ENCODE results near the gene PLS3. TPM values are rescaled to one million over a fixed set of nuclear protein-coding genes. Genes with fewer than 3 reads are reported as not detected.

PLS3 gene
- total RNA-seq, 1 donor from 2014 or later = 212 TPM

- H3K4me1 ChIP-seq = no peaks in the 10 kb centered on the region
- no peak for TF ChIP-seq CTCF (IDR thresholded peaks at IDR 0.05)
- H3K9me3 ChIP-seq = no peaks in the 10 kb centered on the region
- H3K27ac ChIP-seq = no peak overlapping the region
- ATAC-seq = no peak
- no peak for DNase-seq
- no peaks in the 10 kb centered on the region for H3K36me3 ChIP-seq
- intact Hi-C loops (cut with DNase I) = no loop called here
- no peaks in the 10 kb centered on the region for H3K27me3 ChIP-seq
- H3K4me3 ChIP-seq = no peak overlapping the region
Observed at GRCh38 chrX:115598556-115598955, 37.6 kb downstream of the PLS3 start.

GRCh38 chrX:115602308-115602707, 41.3 kb downstream of the PLS3 start:
- Histone ChIP-seq H3K4me3 (no peak overlapping the region), H3K9me3 (no peaks in the 10 kb centered on the region), H3K36me3 (no peaks in the 10 kb centered on the region), H3K27me3 (no peaks in the 10 kb centered on the region), H3K27ac (no peak overlapping the region), H3K4me1 (no peaks in the 10 kb centered on the region)
- no peak for DNase-seq
- no peak for TF ChIP-seq CTCF (IDR thresholded peaks at IDR 0.05)
- no peak for ATAC-seq
- intact Hi-C loops (cut with DNase I) = no loop called here

GRCh38 chrX:115602729-115603389, 41.9 kb downstream of the PLS3 start:
- H3K27me3 ChIP-seq = no peaks in the 10 kb centered on the region
- no peak for ATAC-seq
- no peaks in the 10 kb centered on the region for H3K9me3 ChIP-seq
- no peaks in the 10 kb centered on the region for H3K4me1 ChIP-seq
- no peaks in the 10 kb centered on the region for H3K36me3 ChIP-seq
- DNase-seq = no peak
- intact Hi-C loops (cut with DNase I) = no loop called here
- TF ChIP-seq CTCF (IDR thresholded peaks at IDR 0.05) = no peak
- H3K4me3 ChIP-seq = no peak overlapping the region
- H3K27ac ChIP-seq = no peak overlapping the region

GRCh38 chrX:115603534-115604074, 42.6 kb downstream of the PLS3 start:
- Histone ChIP-seq H3K4me1 (no peaks in the 10 kb centered on the region), H3K36me3 (no peaks in the 10 kb centered on the region), H3K27ac (no peak overlapping the region), H3K27me3 (no peaks in the 10 kb centered on the region), H3K9me3 (no peaks in the 10 kb centered on the region), H3K4me3 (no peak overlapping the region)
- DNase-seq (no peak), ATAC-seq (no peak)
- TF ChIP-seq CTCF (IDR thresholded peaks at IDR 0.05) = no peak
- intact Hi-C loops (cut with DNase I) = no loop called here

GRCh38 chrX:115606861-115607260, 45.9 kb downstream of the PLS3 start:
- H3K9me3 ChIP-seq = no peaks in the 10 kb centered on the region
- no peak for ATAC-seq
- no peak for DNase-seq
- intact Hi-C loops (cut with DNase I) = no loop called here
- H3K36me3 ChIP-seq = peaks cover 8% of the 10 kb centered on the region
- H3K27ac ChIP-seq = no peak overlapping the region
- no peaks in the 10 kb centered on the region for H3K4me1 ChIP-seq
- TF ChIP-seq CTCF (IDR thresholded peaks at IDR 0.05) = no peak
- H3K27me3 ChIP-seq = no peaks in the 10 kb centered on the region
- H3K4me3 ChIP-seq = no peak overlapping the region
